Mesothelial cell of epicardium (in vitro differentiated cells): ENCODE data around the gene PRKG1. TPM values are rescaled to one million over a fixed set of nuclear protein-coding genes. Genes with fewer than 3 reads are reported as not detected.

Experiments
- DNase-seq, 2 experiments: peaks; one replicate each; pipeline ENCODE4 v3.0.0; 2021; ENCODE audit warnings: low spot score in 2 of 2; ENCODE audit not compliant: unreplicated experiment in 2 of 2
- H3K27ac Mint-ChIP-seq: 2 replicates; pipeline ENCODE4 v1.8.0; 2021; ENCODE audit warnings: mixed read lengths
- H3K27me3 Mint-ChIP-seq: 2 replicates; pipeline ENCODE4 v1.8.0; 2021; ENCODE audit warnings: low read depth, mixed read lengths
- H3K36me3 Mint-ChIP-seq: 2 replicates; pipeline ENCODE4 v1.8.0; 2021; ENCODE audit warnings: mixed read lengths
- H3K4me1 Mint-ChIP-seq: 2 replicates; pipeline ENCODE4 v1.8.0; 2021; ENCODE audit warnings: mixed read lengths
- H3K4me3 Mint-ChIP-seq: 2 replicates; pipeline ENCODE4 v1.8.0; 2021; ENCODE audit warnings: mild to moderate bottlenecking, moderate library complexity, mixed read lengths
- H3K9me3 Mint-ChIP-seq: 2 replicates; pipeline ENCODE4 v1.8.0; 2021; ENCODE audit warnings: mixed read lengths
- CTCF ChIP-seq: fragments of 200-600 bp; sonication (generic); IDR thresholded peaks from one replicate; pipeline ENCODE4 v1.5.0; 2021; ENCODE audit warnings: antibody characterized with exemption; ENCODE audit not compliant: unreplicated experiment
- total RNA-seq: library from RNA; stranded (reverse); gene quantifications from 3 replicates; pipeline ENCODE4 v1.2.1, GENCODE V29; 2021

PRKG1 gene
- total RNA-seq, 1 donor from 2014 or later = 37.0 TPM

- no peak for TF ChIP-seq CTCF
- Mint-ChIP-seq H3K4me1 (peaks cover 18% of the 10 kb centered on the region), H3K27ac (no peak overlapping the region), H3K9me3 (peaks cover 17% of the 10 kb centered on the region), H3K36me3 (peaks cover 9% of the 10 kb centered on the region), H3K4me3 (no peak overlapping the region), H3K27me3 (no peaks in the 10 kb centered on the region)
- no peak for DNase-seq
These were observed 223.2 kb downstream of the PRKG1 start for GRCh38 chr10:51297438-51297837.

- peak overlapping the region; percentile 51 for H3K27ac Mint-ChIP-seq
These were observed 226.5 kb downstream of the PRKG1 start for GRCh38 chr10:51300617-51301304.

GRCh38 chr10:51301644-51302043, 227.4 kb downstream of the PRKG1 start:
- DNase-seq = no peak
- TF ChIP-seq CTCF = no peak
- Mint-ChIP-seq H3K27ac (no peak overlapping the region), H3K36me3 (no peaks in the 10 kb centered on the region), H3K4me3 (no peak overlapping the region), H3K27me3 (no peaks in the 10 kb centered on the region), H3K9me3 (no peaks in the 10 kb centered on the region), H3K4me1 (peaks cover 18% of the 10 kb centered on the region)

More at GRCh38 chr10:51300617-51301304, 226.5 kb downstream of the PRKG1 start:
- DNase-seq = no peak
- H3K4me1 Mint-ChIP-seq = peaks cover 18% of the 10 kb centered on the region
- H3K9me3 Mint-ChIP-seq = no peaks in the 10 kb centered on the region
- no peak overlapping the region for H3K4me3 Mint-ChIP-seq
- H3K27me3 Mint-ChIP-seq = no peaks in the 10 kb centered on the region
- no peaks in the 10 kb centered on the region for H3K36me3 Mint-ChIP-seq
- TF ChIP-seq CTCF = no peak

GRCh38 chr10:51302316-51302715, 228.0 kb downstream of the PRKG1 start:
- peaks cover 18% of the 10 kb centered on the region for H3K4me1 Mint-ChIP-seq
- no peaks in the 10 kb centered on the region for H3K27me3 Mint-ChIP-seq
- H3K4me3 Mint-ChIP-seq = no peak overlapping the region
- H3K9me3 Mint-ChIP-seq = no peaks in the 10 kb centered on the region
- no peak overlapping the region for H3K27ac Mint-ChIP-seq
- H3K36me3 Mint-ChIP-seq = no peaks in the 10 kb centered on the region
- no peak for TF ChIP-seq CTCF
- no peak for DNase-seq

GRCh38 chr10:51308116-51308515, 233.8 kb downstream of the PRKG1 start:
- no peak overlapping the region for H3K27ac Mint-ChIP-seq
- H3K9me3 Mint-ChIP-seq = peaks cover 10% of the 10 kb centered on the region
- H3K36me3 Mint-ChIP-seq = peaks cover 8% of the 10 kb centered on the region
- peaks cover 14% of the 10 kb centered on the region for H3K4me1 Mint-ChIP-seq
- H3K27me3 Mint-ChIP-seq = no peaks in the 10 kb centered on the region
- TF ChIP-seq CTCF = no peak
- H3K4me3 Mint-ChIP-seq = no peak overlapping the region
- no peak for DNase-seq
